Activated CD4-positive, alpha-beta T cell treated with anti-CD3 and anti-CD28 coated beads for 24 hours (primary cell): ENCODE measurements around the gene CPNE5.
"Not testable (repeated sequence)": the region's sequence is repeated elsewhere in the genome, so short reads cannot be mapped to it uniquely, and the experiment has no call there.

Experiments
- DNase-seq, 2 donors: peaks; one replicate each; pipeline ENCODE4 v3.0.0-alpha.2; 2020; ENCODE audit warnings: low read depth in 2 of 2

CPNE5 gene

DNA sequence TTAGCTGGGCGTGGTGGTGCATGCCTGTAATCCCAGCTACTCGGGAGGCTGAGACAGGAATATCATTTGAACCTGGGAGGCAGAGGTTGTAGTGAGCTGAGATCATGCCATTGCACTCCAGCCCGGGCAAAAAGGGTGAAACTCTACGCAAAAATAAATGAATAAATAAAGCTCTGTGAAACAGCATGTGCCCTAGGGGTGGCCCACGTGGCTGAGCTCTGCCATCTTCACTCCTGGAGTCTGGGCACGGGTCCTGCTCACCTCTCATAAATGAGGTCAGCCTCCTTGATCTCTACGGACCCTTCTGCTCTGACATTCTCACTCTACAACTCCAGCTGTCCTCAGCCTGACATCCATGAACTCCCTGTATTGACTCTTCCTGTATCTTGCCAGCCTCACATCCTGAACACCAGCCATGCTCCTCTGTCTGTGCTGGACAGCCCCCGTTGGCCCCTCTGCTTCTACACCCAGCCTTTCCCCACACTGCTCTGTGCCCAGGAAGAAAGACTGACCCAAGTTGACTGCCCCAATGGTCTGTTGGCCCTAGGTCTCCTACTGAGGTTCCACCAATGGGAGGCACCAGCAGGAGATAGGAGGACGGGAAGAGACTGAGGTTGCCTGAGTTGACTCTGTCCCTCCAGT lies 21.9 kb downstream of the CPNE5 start:
- DNase-seq, result no peak

- DNase-seq, result no peak
Observed at GRCh38 chr6:36815962-36816735, 23.1 kb downstream of the CPNE5 start.

DNA sequence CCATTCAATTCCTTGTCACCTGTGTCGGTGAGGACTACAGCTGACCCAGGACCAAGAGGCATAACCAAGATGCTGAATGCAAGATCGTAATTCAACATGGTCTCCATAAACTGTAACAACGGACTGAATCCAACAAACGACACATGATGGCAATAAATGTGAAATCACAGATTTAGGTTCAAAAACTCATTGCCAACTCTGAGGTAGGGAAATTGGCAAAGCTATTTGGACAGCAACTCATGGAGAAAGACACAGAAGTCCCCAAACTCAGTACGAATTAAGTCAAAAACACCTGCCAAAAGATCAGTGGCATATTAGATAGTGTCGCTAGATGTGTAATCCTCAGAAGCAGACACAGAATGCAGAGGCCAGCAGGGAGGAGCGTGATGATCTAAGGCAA lies 25.0 kb downstream of the CPNE5 start:
- DNase-seq, result no peak

- DNase-seq, result no peak
Observed at GRCh38 chr6:36813526-36813925, 25.7 kb downstream of the CPNE5 start.

DNA sequence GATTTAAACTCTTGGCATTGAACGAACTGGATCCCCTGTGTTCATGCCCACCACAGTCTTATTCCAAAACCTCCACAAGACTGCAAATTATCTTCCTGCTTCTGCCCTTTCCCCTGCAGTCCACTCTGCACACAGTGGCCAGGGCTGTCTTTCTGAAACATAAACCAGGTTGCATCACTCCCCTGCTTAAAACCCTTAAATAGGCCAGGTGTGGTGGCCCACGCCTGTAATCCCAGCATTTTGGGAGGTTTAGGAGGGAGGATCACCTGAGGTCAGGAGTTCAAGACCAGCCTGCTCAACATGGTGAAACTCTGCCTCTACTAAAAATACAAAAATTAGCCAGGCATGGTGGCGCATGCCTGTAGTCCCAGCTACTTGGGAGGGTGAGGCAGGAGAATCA lies 26.2 kb downstream of the CPNE5 start:
- not testable (repeated sequence) for DNase-seq

DNA sequence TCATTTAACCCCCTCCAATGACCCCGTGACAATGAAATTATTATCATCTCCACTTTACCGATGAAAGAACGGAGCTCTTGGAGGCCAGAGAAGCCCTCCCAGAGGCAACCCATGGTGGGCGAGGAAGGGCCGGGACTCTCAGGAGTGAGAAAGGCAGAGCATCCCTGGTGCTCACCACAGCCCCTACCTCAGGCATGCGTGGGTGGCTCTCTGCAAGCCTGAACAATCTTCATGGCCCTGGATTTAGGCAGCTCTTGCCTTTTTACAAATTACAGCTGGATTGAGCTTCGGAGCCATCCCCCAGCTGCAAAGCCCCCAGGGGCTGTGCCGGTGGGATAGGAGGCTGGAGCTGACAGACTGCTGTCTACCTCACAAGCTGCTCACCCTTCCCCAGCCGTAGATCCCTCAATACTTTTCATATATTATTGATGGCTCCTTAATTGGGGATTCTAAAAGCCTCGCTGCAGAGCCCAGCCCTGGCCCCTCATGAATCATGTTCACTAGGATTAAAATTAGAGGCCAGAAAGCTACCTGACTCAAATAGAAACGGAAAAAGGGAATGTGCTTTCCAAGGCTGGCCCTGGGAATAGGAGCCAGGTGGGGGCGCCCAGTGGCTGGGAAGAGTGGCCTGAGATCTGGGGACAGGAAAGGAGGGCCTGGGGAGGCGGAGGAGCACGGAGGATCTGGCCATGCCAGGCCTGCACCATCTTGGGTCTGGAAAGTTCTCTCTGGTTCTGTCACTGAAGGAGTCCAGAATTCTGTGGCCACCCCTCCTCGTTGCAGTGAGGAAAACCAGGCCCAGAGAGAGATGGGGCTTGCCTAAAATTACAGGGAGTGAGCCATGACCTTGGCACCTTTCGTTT lies 29.1 kb downstream of the CPNE5 start:
- no peak for DNase-seq

DNA sequence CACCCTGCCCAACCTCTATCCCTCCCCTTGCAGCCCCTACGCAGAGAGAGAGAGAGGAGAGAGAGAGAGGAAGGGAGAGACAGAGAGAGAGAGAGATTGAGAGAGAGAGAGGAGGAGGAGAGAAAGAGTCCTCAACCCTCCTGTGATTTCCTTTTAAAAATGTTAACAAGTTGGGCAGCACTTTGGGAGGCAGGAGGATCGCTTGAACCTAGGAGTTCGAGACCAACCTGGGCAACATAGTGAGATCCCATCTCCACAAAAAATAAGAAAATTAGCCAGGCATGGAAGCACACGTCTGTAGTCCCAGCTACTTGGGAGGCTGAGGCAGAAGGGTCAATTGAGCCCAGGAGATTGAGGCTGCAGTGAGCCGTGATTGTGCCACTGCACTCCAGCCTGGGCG lies 30.1 kb downstream of the CPNE5 start:
- no peak for DNase-seq

DNA sequence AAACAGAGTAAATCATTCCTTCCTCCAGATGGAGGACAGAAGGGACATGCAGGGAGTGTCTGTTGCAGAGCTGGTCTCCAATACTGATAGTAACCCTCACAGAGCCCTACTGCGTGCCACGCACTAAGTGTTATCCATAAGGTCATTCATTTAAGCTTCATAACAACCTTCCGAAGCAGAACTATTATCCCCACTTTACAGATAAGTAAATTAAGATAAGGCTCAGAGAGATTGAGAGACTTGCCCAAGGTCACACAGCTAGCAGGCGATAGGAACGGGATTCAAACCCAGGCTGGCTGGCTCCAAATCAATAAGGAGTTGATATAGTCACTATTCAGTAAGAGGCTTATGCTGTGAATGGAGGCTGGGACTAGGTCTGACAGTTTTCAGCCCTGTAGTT lies 30.6 kb downstream of the CPNE5 start:
- DNase-seq, result no peak

- DNase-seq, result no peak
Observed at GRCh38 chr6:36807750-36808149, 31.5 kb downstream of the CPNE5 start.

GRCh38 chr6:36807143-36807542 lies 32.1 kb downstream of the CPNE5 start:
- DNase-seq, result no peak

- no peak for DNase-seq
Observed at GRCh38 chr6:36805917-36806316, 33.3 kb downstream of the CPNE5 start.

DNA sequence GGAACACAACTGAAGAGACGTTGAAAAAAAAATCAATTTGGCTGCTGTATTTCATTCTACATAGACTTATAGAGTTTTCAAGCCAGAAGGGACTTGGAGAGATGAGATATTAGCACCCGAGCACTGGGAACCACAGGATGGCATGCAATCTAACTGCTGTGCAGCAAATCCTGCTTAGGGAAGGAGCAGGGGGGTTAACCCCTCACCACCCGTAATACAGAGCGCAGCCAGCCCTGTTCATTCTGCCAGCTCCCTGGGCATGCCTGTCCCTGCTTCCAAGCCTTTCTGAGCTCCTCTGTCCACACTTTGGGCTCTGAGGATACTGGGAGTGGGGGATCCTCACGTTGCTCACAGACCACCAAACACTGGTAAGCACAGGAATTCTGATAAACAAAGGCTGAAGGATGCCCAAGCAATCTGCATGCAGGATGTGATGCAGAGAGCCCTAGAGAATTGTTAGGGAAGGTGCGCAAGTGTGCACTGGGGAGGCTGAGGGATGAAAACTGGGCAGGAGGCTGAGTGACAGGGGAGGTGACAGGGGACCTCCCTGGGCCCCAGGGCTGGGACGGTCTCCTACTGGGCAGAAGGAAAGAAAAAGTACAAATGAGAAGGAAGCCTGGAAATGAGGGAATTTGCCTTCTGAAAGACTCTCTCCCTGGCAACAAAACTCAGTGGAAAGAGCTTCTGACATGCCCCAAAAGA lies 34.0 kb downstream of the CPNE5 start:
- DNase-seq, result no peak

DNA sequence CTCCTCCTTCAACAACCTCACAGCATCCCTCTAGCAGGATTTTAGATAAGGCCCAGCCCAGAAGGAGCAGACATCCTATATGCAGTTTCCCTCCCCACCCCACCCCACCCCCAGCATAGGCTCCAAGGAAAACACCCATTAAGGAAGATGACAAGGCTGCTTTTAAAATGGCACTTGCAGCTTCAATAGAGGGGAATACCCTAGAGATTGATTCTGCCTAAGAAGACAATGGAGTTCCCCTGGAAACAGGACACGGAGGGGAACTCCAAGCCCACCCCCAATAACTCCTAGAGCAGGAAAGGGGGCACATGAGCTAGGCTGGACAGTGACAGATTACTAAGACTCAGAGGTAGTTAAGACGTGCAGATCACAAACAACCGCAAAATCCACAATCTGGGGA lies 34.7 kb downstream of the CPNE5 start:
- no peak for DNase-seq

- no peak for DNase-seq
Observed at GRCh38 chr6:36803908-36804307, 35.3 kb downstream of the CPNE5 start.

DNA sequence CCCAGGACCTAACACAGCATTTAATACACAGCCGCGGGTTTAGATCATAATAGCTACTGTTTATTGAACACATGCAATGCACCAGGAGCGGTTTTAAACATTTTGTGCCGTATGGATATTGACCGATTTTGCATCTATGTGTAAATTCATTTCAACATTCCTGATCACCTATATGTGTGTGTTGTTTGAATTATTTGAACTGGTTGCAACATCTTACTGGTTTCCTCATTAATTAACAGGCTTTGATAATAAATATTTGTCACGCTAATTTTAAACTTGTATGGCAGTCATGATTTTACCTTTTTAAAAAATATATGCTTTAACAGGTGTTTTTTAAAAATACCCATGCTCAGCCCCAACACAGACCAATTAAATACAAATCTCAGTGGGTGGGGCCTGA lies 35.8 kb downstream of the CPNE5 start:
- no peak for DNase-seq

DNA sequence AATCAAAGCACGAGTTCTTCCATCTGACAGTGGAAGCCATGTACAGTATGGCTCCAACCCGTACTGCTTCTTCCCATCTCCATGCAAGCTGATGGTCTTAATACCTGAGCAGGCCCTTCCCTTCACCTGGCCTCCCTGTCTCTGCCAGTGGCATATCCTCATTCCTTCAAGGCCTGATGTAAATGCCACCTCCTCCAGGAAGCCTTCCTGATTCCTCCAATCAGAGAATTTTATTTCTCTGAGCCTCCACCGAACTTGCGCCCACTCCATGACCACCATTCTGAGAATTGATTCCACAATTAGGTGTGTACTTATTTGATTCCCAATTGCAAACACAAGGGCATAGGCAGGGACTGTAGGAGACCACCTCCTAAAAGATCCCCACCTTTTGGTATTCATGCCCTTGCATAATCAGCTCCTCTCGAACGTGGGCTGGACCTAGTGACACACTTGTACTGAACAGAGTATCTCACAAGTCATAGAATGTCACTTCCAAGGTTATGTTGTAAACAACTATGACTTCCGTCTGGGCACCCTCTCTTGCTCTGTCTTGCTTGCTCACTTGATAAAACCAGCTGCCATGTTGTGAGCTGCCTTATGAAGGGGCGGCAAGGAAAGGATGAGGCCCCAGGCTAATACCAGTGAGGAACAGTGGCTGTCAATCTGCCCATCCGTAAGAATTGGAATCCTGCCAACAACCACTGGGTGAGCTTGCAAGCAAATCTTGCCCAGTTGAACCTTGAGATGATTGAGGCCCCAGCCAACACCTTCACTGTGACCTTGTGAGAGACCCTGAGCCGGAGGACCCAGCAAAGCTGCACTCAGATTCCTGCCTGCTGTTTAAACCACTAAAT lies 38.8 kb downstream of the CPNE5 start:
- no peak for DNase-seq

DNA sequence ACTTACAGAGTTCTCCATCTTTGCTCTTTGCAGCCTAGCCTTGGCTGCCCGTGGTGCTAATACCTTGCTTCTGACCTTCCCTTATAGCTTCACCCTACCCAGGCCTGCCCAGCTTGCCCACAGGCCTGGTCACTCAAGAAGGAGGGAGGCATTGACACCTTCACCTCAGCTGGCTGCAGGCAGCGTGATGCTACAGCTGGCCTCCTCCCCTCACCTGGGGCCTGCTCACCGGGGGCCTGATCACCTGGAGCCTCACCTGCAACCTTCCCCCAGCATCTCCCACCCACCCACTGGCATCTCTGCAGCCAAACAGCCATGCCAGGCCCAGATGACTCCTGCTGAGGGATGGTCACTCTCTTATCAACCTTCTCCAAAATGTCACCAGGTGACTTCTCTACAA lies 40.4 kb downstream of the CPNE5 start:
- DNase-seq, result no peak

DNA sequence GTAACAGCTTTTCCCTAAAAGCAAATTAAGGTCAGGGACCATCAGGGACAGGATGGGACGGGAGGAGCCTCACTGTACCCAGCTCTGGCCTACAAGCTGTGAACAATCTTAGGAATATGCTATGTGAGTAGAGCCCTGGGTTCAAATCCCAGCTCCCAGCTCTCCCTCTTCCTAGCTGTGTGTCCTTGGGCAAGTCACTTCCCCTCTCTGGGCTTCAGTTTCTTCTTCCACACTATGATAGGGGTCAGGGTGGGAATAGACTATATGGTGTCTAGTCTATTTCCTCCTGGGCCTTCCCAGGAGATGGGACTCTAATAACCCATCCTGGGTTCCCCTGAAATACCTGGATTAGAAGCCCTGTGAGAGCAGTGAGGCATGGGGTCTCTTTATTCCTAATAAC lies 41.6 kb downstream of the CPNE5 start:
- DNase-seq, result no peak

GRCh38 chr6:36797055-36797454 lies 42.2 kb downstream of the CPNE5 start:
- DNase-seq, result no peak

DNA sequence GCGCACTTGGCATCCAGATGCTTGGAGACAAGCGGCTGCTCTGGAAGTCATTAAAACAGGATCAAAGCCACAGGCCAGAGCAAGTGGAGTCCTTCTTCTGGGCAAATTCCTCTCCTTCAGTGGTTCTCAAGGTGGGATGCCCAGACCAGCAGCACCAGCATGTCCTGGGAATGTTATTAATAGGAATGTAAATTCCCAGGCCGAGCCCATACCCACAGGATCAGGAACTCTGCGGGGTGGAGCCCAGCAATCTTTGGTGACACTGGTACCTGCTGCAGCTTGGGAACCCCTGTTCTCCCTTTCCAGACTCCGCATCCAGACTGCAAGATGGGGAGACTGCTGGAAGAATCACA lies 44.6 kb downstream of the CPNE5 start:
- DNase-seq, result no peak
